Adrenal gland (tissue), 12 donors: Measurements from ENCODE around the gene GFER. TPM values are rescaled to one million over a fixed set of nuclear protein-coding genes. Genes with fewer than 3 reads are reported as not detected.
A peak's percentile ranks its signal among the peaks of the same experiment; 100 is the strongest.

Experiments
- DNase-seq, 7 donors: peaks; one replicate each; pipeline ENCODE4 v3.0.0-alpha.2; 2019 to 2020
- H3K27ac ChIP-seq, 5 donors: fragments of 200-600 bp; sonication (generic) in 4 of 5; 1 replicate in 3 of 5; 2 replicates in 2 of 5; pipeline versions ENCODE4 v1.5.1 to v1.8.0; 2016 to 2020; ENCODE audit warnings: mild to moderate bottlenecking in 1 of 5
- H3K27me3 ChIP-seq: fragments of 200-600 bp; 2 replicates; pipeline ENCODE4 v1.8.0; 2021
- H3K36me3 ChIP-seq, 2 donors: fragments of 200-600 bp; replicated peaks in 1 of 2; 1 replicate in 1 of 2; 2 replicates in 1 of 2; pipeline versions ENCODE4 v1.5.1 to v1.8.0; 2018 to 2022
- H3K4me1 ChIP-seq, 2 donors: fragments of 200-600 bp; replicated peaks in 1 of 2; 1 replicate in 1 of 2; 2 replicates in 1 of 2; pipeline versions ENCODE4 v1.5.1 to v1.8.0; 2018 to 2021
- H3K4me3 ChIP-seq, 4 donors: fragments of 200-600 bp; sonication (generic) in 3 of 4; one replicate each; pipeline ENCODE4 v1.5.1; 2016 to 2018
- H3K9me3 ChIP-seq, 3 donors: fragments of 200-600 bp; sonication (generic) in 1 of 3; replicated peaks in 1 of 3; 1 replicate in 2 of 3; 2 replicates in 1 of 3; pipeline versions ENCODE4 v1.5.1 to v1.8.0; 2016 to 2021
- CTCF ChIP-seq, 6 experiments: fragments of 450-650 bp in 4 of 6; fragments of 200-600 bp in 2 of 6; sonication (generic) in 1 of 6; IDR thresholded peaks; 1 replicate in 5 of 6; 2 replicates in 1 of 6; pipeline versions ENCODE4 v1.5.1 to v1.8.0; 2016 to 2021; ENCODE audit warnings: antibody characterized with exemption in 6 of 6, mild to moderate bottlenecking in 2 of 6, moderate library complexity in 1 of 6
- POLR2A ChIP-seq, 2 donors: fragments of 450-650 bp; IDR thresholded peaks; one replicate each; pipeline ENCODE4 v1.6.1; 2017; ENCODE audit warnings: antibody characterized with exemption in 2 of 2, mild to moderate bottlenecking in 2 of 2, moderate library complexity in 1 of 2
- WGBS, 4 donors: extraction: QIAGEN DNeasy Blood & Tissue Kit in 2 of 4; methylation state at CpG; one replicate each; pipeline versions ENCODE4 v1.1.5 to v1.1.7; 2013 to 2017; 5-methylcytosine and 5-hydroxymethylcytosine counted together
- intact Hi-C, 2 donors: fragments of 100-400 bp; cut with DNase I; formaldehyde crosslinking; loops; one replicate each; pipeline versions ENCODE4 v1.14.1 to v1.15.0; 2022 to 2023
- polyA plus RNA-seq, 3 donors: library from polyadenylated mRNA; stranded (reverse); fragments of 200-250 nt in 2 of 3; fragments of 350-450 nt in 1 of 3; fragmentation: Illumina TruSeq in 1 of 3; extraction: RNeasy Lipid Tissue Mini Kit (QIAGEN cat#74804) in 1 of 3; gene quantifications; one replicate each; pipeline ENCODE4 v1.2.3, GENCODE V29; 2013 to 2014
- total RNA-seq, 9 donors: library from RNA; depleted of rRNA in 4 of 9; stranded (reverse); fragments of >200 nt in 4 of 9; fragments of 120-200 nt in 1 of 9; fragmentation: NEBNext Ultra II Directional in 1 of 9; extraction: Animal tissue kit (Norgen Biotek cat#: 25700) in 1 of 9; gene quantifications; one replicate each; pipeline versions ENCODE4 v1.1.0 to v1.2.4, GENCODE V29; 2013 to 2023
- donor health status: healthy with polysubstance abuse.
- donor health status: Bipolar disorder and iron deficiency.
- donor health status: DM: yes; HTN: yes; CAD: no.
- donor health status: DM: no; HTN: no; CAD: no.
- donor health status: DM: no; HTN: no; CAD: no.
- donor health status: DM: yes; HTN: yes; CAD: no.

GFER gene
- total and polyA plus RNA-seq, 12 donors = 16.4 to 60.8 (median 27.8) TPM

GRCh38 chr16:1945559-1946391 lies 38.2 kb upstream of the GFER start:
- 80 to 87% (median 85%) methylated on average over 15 to 19 of the region's 19 CpGs for WGBS, 4 donors
- H3K27ac ChIP-seq = no peak overlapping the region
- H3K4me1 ChIP-seq = peaks cover 7 to 11% of the 10 kb centered on the region in 2 donors
- H3K27me3 ChIP-seq = no peaks in the 10 kb centered on the region
- peak in 1 of 7 donors; percentile 18 for DNase-seq
- no peak overlapping the region for H3K4me3 ChIP-seq
- intact Hi-C loops = no loop called here
- TF ChIP-seq CTCF (IDR thresholded peaks at IDR 0.05) = no peak
- TF ChIP-seq POLR2A (IDR thresholded peaks at IDR 0.05) = no peak
- H3K36me3 ChIP-seq = no peaks in the 10 kb centered on the region
- H3K9me3 ChIP-seq = no peaks in the 10 kb centered on the region

DNA sequence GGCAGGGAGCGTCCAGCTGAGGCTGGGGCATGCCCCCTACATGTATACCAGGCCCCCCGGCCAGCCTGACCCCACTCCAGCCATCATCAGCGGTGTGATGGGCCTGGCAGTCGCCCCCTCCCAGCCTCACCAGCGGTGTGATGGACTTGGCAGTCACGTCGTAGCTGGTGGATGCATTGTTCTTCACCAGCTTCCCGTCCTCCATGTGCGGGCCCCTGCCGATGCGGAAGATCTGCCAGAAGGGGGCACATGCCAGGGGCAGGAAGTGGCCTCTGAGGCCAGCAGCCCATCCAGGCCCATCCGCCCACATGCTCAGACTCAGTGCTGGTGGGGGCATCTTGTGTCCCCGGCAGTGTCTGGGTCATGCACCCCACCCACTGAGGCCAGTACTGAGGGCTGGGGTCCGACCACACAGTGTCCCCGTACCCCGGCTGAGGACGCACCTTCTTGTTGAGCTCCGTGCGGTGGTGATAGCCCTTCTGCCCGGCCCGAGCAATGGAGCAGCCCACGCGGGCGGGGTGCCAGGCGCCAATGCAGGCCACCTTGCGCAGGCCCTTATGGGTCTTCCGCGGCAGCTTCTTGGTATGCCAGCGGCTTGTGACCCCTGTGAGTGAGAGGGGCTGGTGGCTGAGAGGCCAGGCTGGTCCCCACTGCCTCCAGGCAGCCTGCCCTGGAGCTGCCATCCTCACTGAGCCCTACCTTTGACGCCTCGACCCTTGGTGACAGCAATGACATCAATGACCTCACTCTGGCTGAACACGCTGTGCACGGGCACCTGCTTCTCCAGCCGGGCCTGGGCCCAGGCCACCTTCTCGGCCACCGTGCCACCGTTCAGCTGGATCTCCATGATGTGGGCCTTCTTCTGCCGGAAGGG lies 37.3 kb upstream of the GFER start:
- TF ChIP-seq CTCF (IDR thresholded peaks at IDR 0.05) = no peak
- WGBS, 4 donors = 85 to 94% (median 86%) methylated on average over 6 to 38 of the region's 38 CpGs
- peak in 1 of 7 donors; percentile 20 for DNase-seq
- Histone ChIP-seq H3K36me3 (no peaks in the 10 kb centered on the region), H3K27me3 (no peaks in the 10 kb centered on the region), H3K4me1 (peaks cover 7 to 10% of the 10 kb centered on the region in 2 donors), H3K9me3 (no peaks in the 10 kb centered on the region), H3K4me3 (no peak overlapping the region), H3K27ac (no peak overlapping the region)
- intact Hi-C loops = no loop called here

DNA sequence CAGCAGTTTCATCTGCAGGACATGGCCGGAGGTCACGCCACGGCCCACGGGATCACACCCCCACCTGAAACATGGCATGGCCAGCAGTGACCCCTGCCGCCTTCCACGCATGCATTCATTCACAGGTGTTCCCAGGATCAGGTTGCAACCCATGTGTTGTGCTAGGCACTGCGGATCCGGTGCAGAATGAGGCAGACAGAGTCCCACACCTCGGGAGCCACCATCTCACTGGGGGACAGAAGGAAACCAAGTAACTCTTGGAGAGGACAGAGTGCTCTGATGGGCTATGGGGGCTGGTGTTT lies 36.7 kb upstream of the GFER start:
- H3K36me3 ChIP-seq = no peaks in the 10 kb centered on the region
- H3K27me3 ChIP-seq = no peaks in the 10 kb centered on the region
- TF ChIP-seq CTCF (IDR thresholded peaks at IDR 0.05) = no peak
- TF ChIP-seq POLR2A (IDR thresholded peaks at IDR 0.05) = no peak
- 86 to 96% (median 90%) methylated on average over 5 to 9 of the region's 9 CpGs; no CpG with 5 or more reads in 1 of the 4 donors for WGBS, 4 donors
- H3K4me3 ChIP-seq = no peak overlapping the region
- DNase-seq = no peak
- H3K27ac ChIP-seq = no peak overlapping the region
- intact Hi-C loops = no loop called here
- H3K9me3 ChIP-seq = no peaks in the 10 kb centered on the region
- peaks cover 4% of the 10 kb centered on the region in 2 donors for H3K4me1 ChIP-seq

- intact Hi-C loops = no loop called here
- no peaks in the 10 kb centered on the region for H3K36me3 ChIP-seq
- WGBS, 4 donors = 83 to 98% (median 89%) methylated on average over 6 to 11 of the region's 11 CpGs
- no peak overlapping the region for H3K27ac ChIP-seq
- H3K27me3 ChIP-seq = no peaks in the 10 kb centered on the region
- no peak overlapping the region for H3K4me3 ChIP-seq
- no peak for TF ChIP-seq CTCF (IDR thresholded peaks at IDR 0.05)
- no peak for TF ChIP-seq POLR2A (IDR thresholded peaks at IDR 0.05)
- no peaks in the 10 kb centered on the region for H3K4me1 ChIP-seq
- no peak for DNase-seq
- no peaks in the 10 kb centered on the region for H3K9me3 ChIP-seq
These were observed 34.5 kb upstream of the GFER start for GRCh38 chr16:1949507-1949906.
